Thymus (tissue), 2 donors: ENCODE measurements around the gene PLIN3. TPM values are rescaled to one million over a fixed set of nuclear protein-coding genes. Genes with fewer than 3 reads are reported as not detected.

Source experiments
- polyA plus RNA-seq: library from polyadenylated mRNA; stranded (reverse); fragments of 200-250 nt; gene quantifications from one replicate; pipeline ENCODE4 v1.2.3, GENCODE V29; 2013
- total RNA-seq: library from RNA; stranded (reverse); fragments of 120-200 nt; gene quantifications from one replicate; pipeline ENCODE4 v1.2.4, GENCODE V29; 2013
- donor health status: healthy.

PLIN3 gene
- total and polyA plus RNA-seq, 2 donors: 31.0 to 45.8 TPM

Other genes starting within 250 kb of the PLIN3 start
- gene TNFAIP8L1, start 228.2 kb downstream of the PLIN3 start, total RNA-seq: 5.1 TPM
- 6.9 TPM for gene TNFAIP8L1, start 228.2 kb downstream of the PLIN3 start, polyA plus RNA-seq
- 41.9 TPM for gene MYDGF, start 197.3 kb downstream of the PLIN3 start, total RNA-seq
- gene MYDGF, start 197.3 kb downstream of the PLIN3 start, polyA plus RNA-seq: 53.5 TPM
- 13.4 TPM for gene DPP9, start 143.8 kb downstream of the PLIN3 start, total RNA-seq
- gene DPP9, start 143.8 kb downstream of the PLIN3 start, polyA plus RNA-seq: 37.9 TPM
- gene FEM1A, start 75.9 kb downstream of the PLIN3 start, total RNA-seq: 9.1 TPM
- gene FEM1A, start 75.9 kb downstream of the PLIN3 start, polyA plus RNA-seq: 5.5 TPM
- gene TICAM1, start 36.0 kb downstream of the PLIN3 start, total RNA-seq: 0.66 TPM
- gene TICAM1, start 36.0 kb downstream of the PLIN3 start, polyA plus RNA-seq: 4.7 TPM
- gene ARRDC5, start 35.2 kb upstream of the PLIN3 start, total RNA-seq: 0.66 TPM
- gene ARRDC5, start 35.2 kb upstream of the PLIN3 start, polyA plus RNA-seq: 3.0 TPM
- gene UHRF1, start 41.8 kb upstream of the PLIN3 start, total RNA-seq: 71.7 TPM
- 4.3 TPM for gene UHRF1, start 41.8 kb upstream of the PLIN3 start, polyA plus RNA-seq
- 8.6 TPM for gene KDM4B, start 101.4 kb upstream of the PLIN3 start, total RNA-seq
- 24.6 TPM for gene KDM4B, start 101.4 kb upstream of the PLIN3 start, polyA plus RNA-seq